CD14-positive monocyte (primary cell): ENCODE data around the gene DCUN1D4. TPM values are rescaled to one million over a fixed set of nuclear protein-coding genes. Genes with fewer than 3 reads are reported as not detected.

ENCODE experiments used
- DNase-seq, 3 donors: peaks; one replicate each; pipeline ENCODE4 v3.0.0-alpha.2; 2011 to 2022
- H2AFZ ChIP-seq: 2 replicates; pipeline ENCODE4 v1.6.0; 2012; ENCODE audit warnings: mild to moderate bottlenecking, low read depth, low read length, inconsistent platforms; ENCODE audit not compliant: insufficient read depth, poor library complexity, severe bottlenecking
- H3K27ac ChIP-seq, 2 donors: 1 replicate in 1 of 2; 2 replicates in 1 of 2; pipeline ENCODE4 v1.5.1; 2012 to 2013; ENCODE audit warnings: low read length in 2 of 2, control low read depth in 1 of 2, inconsistent platforms in 1 of 2, low read depth in 1 of 2, mild to moderate bottlenecking in 1 of 2
- H3K27me3 ChIP-seq, 2 donors: one replicate each; pipeline versions ENCODE4 v1.6.0 to v1.6.1; 2011 to 2013; ENCODE audit warnings: low read length in 2 of 2; ENCODE audit not compliant: control insufficient read depth in 2 of 2, insufficient read depth in 2 of 2
- H3K36me3 ChIP-seq, 2 donors: replicated peaks in 1 of 2; 1 replicate in 1 of 2; 2 replicates in 1 of 2; pipeline versions ENCODE4 v1.5.1 to v1.6.1; 2012 to 2013; ENCODE audit warnings: low read length in 2 of 2, control low read depth in 1 of 2, inconsistent platforms in 1 of 2, mild to moderate bottlenecking in 1 of 2; ENCODE audit not compliant: insufficient read depth in 2 of 2, control insufficient read depth in 1 of 2
- H3K4me1 ChIP-seq, 2 donors: 1 replicate in 1 of 2; 2 replicates in 1 of 2; pipeline versions ENCODE4 v1.5.1 to v1.6.1; 2012 to 2013; ENCODE audit warnings: low read length in 2 of 2, control low read depth in 1 of 2, inconsistent platforms in 1 of 2, mild to moderate bottlenecking in 1 of 2, moderate library complexity in 1 of 2; ENCODE audit not compliant: insufficient read depth in 2 of 2, control insufficient read depth in 1 of 2
- H3K4me2 ChIP-seq: replicated peaks from 2 replicates; pipeline ENCODE3; 2012; ENCODE audit warnings: low read length, moderate library complexity, mild to moderate bottlenecking; ENCODE audit not compliant: poor library complexity, severe bottlenecking; ENCODE audit errors: extremely low read depth
- H3K4me3 ChIP-seq, 3 experiments: fragments of 200-600 bp in 1 of 3; sonication (generic) in 1 of 3; replicated peaks in 1 of 3; 1 replicate in 2 of 3; 2 replicates in 1 of 3; pipeline ENCODE4 v1.5.1; 2011 to 2013; ENCODE audit warnings: low read length in 3 of 3, mild to moderate bottlenecking in 3 of 3, control low read depth in 2 of 3, low read depth in 2 of 3, inconsistent platforms in 1 of 3, moderate library complexity in 1 of 3
- H3K79me2 ChIP-seq: 2 replicates; pipeline ENCODE4 v1.6.0; 2012; ENCODE audit warnings: mild to moderate bottlenecking, control low read depth, inconsistent platforms, low read length, moderate library complexity; ENCODE audit not compliant: insufficient read depth
- H3K9ac ChIP-seq: 2 replicates; pipeline ENCODE4 v1.6.0; 2017; ENCODE audit warnings: low read length, mild to moderate bottlenecking; ENCODE audit not compliant: insufficient read depth, poor library complexity, severe bottlenecking
- H3K9me3 ChIP-seq, 2 donors: replicated peaks in 1 of 2; 1 replicate in 1 of 2; 2 replicates in 1 of 2; pipeline versions ENCODE4 v1.5.1 to v1.6.1; 2012 to 2013; ENCODE audit warnings: low read length in 2 of 2, control low read depth in 1 of 2; ENCODE audit not compliant: control insufficient read depth in 1 of 2, insufficient read depth in 1 of 2
- H4K20me1 ChIP-seq: 2 replicates; pipeline ENCODE4 v1.6.0; 2012; ENCODE audit warnings: mild to moderate bottlenecking, low read length, control low read depth, moderate library complexity; ENCODE audit not compliant: insufficient read depth
- H3K27ac Mint-ChIP-seq, 7 donors: one replicate each; pipeline ENCODE4 v1.8.0; 2020; ENCODE audit warnings: mild to moderate bottlenecking in 7 of 7, mixed read lengths in 7 of 7, moderate library complexity in 6 of 7, inconsistent platforms in 2 of 7
- H3K27me3 Mint-ChIP-seq, 3 donors: one replicate each; pipeline ENCODE4 v1.8.0; 2021 to 2022; ENCODE audit warnings: low read depth in 3 of 3, mild to moderate bottlenecking in 3 of 3, mixed read lengths in 3 of 3, moderate library complexity in 3 of 3, inconsistent platforms in 1 of 3
- H3K36me3 Mint-ChIP-seq, 2 donors: one replicate each; pipeline ENCODE4 v1.8.0; 2020; ENCODE audit warnings: mixed read lengths in 2 of 2, inconsistent platforms in 1 of 2, mild to moderate bottlenecking in 1 of 2
- H3K4me1 Mint-ChIP-seq: one replicate; pipeline ENCODE4 v1.8.0; 2020; ENCODE audit warnings: mild to moderate bottlenecking, mixed read lengths
- H3K4me3 Mint-ChIP-seq, 2 donors: one replicate each; pipeline ENCODE4 v1.8.0; 2020; ENCODE audit warnings: mild to moderate bottlenecking in 2 of 2, mixed read lengths in 2 of 2, moderate library complexity in 1 of 2
- H3K9me3 Mint-ChIP-seq, 7 donors: one replicate each; pipeline ENCODE4 v1.8.0; 2020 to 2022; ENCODE audit warnings: mixed read lengths in 7 of 7, mild to moderate bottlenecking in 6 of 7, moderate library complexity in 6 of 7, inconsistent platforms in 2 of 7
- CTCF ChIP-seq: fragments of 200-600 bp; IDR thresholded peaks from one replicate; pipeline ENCODE4 v1.8.0; 2022; ENCODE audit warnings: antibody characterized with exemption, mild to moderate bottlenecking
- WGBS: methylation state at CpG from one replicate; pipeline ENCODE4 v1.1.5; 2013; ENCODE audit warnings: missing lambda C conversion rate; ENCODE audit not compliant: insufficient coverage; 5-methylcytosine and 5-hydroxymethylcytosine counted together
- intact Hi-C, 2 donors: fragments of 100-400 bp; cut with micrococcal nuclease; formaldehyde crosslinking; loops; one replicate each; pipeline versions ENCODE4 v1.15.0 to v1.15.1; 2023
- polyA plus RNA-seq, 3 donors: library from polyadenylated mRNA; depleted of rRNA in 1 of 3; unstranded in 2 of 3; stranded (reverse) in 1 of 3; fragments of 300-500 nt in 2 of 3; fragments of >200 nt in 1 of 3; fragmentation: Illumina TruSeq in 2 of 3; gene quantifications; 1 replicate in 2 of 3; 2 replicates in 1 of 3; pipeline ENCODE4 v1.2.3, GENCODE V29; 2012 to 2021

The DCUN1D4 gene
- polyA plus RNA-seq, 3 donors: 4.7 to 15.2 (median 6.9) TPM

DNA sequence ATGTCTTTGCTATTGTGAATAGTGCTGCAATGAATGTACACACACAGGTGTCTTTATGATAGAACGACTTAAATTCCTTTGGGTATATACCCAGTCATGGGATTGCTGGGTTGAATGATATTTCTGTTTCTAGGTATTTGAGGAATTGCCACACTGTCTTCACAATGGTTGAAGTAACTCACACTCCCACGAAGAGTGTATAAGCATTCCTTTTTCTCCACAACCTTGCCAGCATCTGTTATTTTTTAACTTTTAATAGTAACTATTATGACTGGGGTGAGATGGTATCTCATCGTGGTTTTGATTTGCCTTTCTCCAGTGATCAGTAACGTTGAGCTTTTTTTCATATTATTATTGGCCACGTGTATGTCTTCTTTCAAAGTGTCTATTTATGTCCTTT lies 17.6 kb upstream of the DCUN1D4 start:
- Histone ChIP-seq H3K9me3 (no peaks in the 10 kb centered on the region), H4K20me1 (no peaks in the 10 kb centered on the region), H2AFZ (no peak overlapping the region), H3K4me3 (no peak overlapping the region), H3K36me3 (no peaks in the 10 kb centered on the region), H3K27me3 (no peaks in the 10 kb centered on the region), H3K9ac (no peak overlapping the region), H3K79me2 (no peaks in the 10 kb centered on the region), H3K27ac (no peak overlapping the region), H3K4me1 (no peaks in the 10 kb centered on the region), H3K4me2 (no peak overlapping the region)
- DNase-seq: no peak
- Mint-ChIP-seq H3K4me3 (no peak overlapping the region), H3K36me3 (no peaks in the 10 kb centered on the region), H3K27me3 (peaks cover 5 to 9% (median 8%) of the 10 kb centered on the region in 3 donors), H3K9me3 (peaks cover 0 to 8% (median 4%) of the 10 kb centered on the region in 7 donors), H3K27ac (no peak overlapping the region), H3K4me1 (no peaks in the 10 kb centered on the region)
- WGBS: no CpG with 5 or more reads among the region's 5 CpGs
- intact Hi-C loops: no loop called here
- TF ChIP-seq CTCF: no peak

DNA sequence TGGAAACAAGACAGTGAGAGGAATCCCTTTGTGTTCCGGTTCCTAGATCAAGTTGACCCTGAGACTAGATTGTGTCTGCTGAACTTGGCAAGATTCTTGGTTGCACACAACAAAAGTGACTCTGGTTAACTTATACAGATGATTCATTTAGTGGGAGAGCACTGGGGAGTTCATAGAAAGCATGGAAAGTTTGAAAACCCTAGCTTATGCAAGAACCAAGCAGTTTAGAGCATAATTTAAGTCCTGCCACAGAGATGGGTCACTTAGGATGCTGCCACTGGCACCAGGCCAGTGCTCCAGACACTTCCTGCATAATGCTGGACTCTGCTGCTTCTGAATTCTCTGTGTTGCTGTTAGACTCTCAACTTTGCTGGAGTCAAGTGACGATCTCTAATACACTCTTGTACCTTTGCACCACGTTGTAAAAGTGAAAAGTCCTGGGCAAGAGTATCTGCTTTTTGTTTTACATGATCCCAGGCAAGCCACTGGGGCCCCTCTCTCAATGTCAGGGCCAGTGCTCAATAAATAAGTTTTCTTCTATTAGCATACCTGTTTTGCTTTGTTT lies 12.7 kb upstream of the DCUN1D4 start:
- TF ChIP-seq CTCF: no peak
- no peaks in the 10 kb centered on the region for H3K27me3 ChIP-seq
- no peaks in the 10 kb centered on the region for H3K36me3 ChIP-seq
- intact Hi-C loops: no loop called here
- no peaks in the 10 kb centered on the region for H3K4me1 ChIP-seq
- H3K4me1 Mint-ChIP-seq: no peaks in the 10 kb centered on the region
- H3K27ac Mint-ChIP-seq: no peak overlapping the region
- H3K79me2 ChIP-seq: no peaks in the 10 kb centered on the region
- no peak overlapping the region for H3K4me2 ChIP-seq
- H2AFZ ChIP-seq: no peak overlapping the region
- no peaks in the 10 kb centered on the region for H3K9me3 Mint-ChIP-seq
- WGBS: 81% methylated on average over 3 of the region's 3 CpGs
- no peak overlapping the region for H3K9ac ChIP-seq
- H3K9me3 ChIP-seq: no peaks in the 10 kb centered on the region
- no peak for DNase-seq
- H3K27ac ChIP-seq: no peak overlapping the region
- no peak overlapping the region for H3K4me3 Mint-ChIP-seq
- H4K20me1 ChIP-seq: no peaks in the 10 kb centered on the region
- peaks cover 6 to 9% (median 8%) of the 10 kb centered on the region in 3 donors for H3K27me3 Mint-ChIP-seq
- no peaks in the 10 kb centered on the region for H3K36me3 Mint-ChIP-seq
- no peak overlapping the region for H3K4me3 ChIP-seq
